ENCODE data around the gene SULT2B1. TPM values are rescaled to one million over a fixed set of nuclear protein-coding genes. Genes with fewer than 3 reads are reported as not detected.

SULT2B1 gene
- total RNA-seq, 2 experiments from 2014 or later: not detected

GRCh38 chr19:48540110-48540509 is 11.9 kb upstream of the SULT2B1 start:
- H3K4me1 ChIP-seq (ENCODE audit: insufficient read depth, low read length, poor library complexity, severe bottlenecking): no peaks in the 10 kb centered on the region
- intact Hi-C loops (cut with micrococcal nuclease; ENCODE audit: unreplicated experiment): no loop called here
- no peak overlapping the region for H3K27ac ChIP-seq (ENCODE audit: low read depth, low read length, poor library complexity, severe bottlenecking)
- no peak overlapping the region for H3K4me3 ChIP-seq (ENCODE audit: low read depth, low read length, poor library complexity, severe bottlenecking)
- H3K9me3 ChIP-seq (ENCODE audit: low read length): no peaks in the 10 kb centered on the region
- no peak overlapping the region for H2AFZ ChIP-seq (ENCODE audit: low read length)
- no peak for DNase-seq (ENCODE audit: low spot score)
- no peaks in the 10 kb centered on the region for H3K36me3 ChIP-seq (ENCODE audit: insufficient read depth, low read length)
- no peaks in the 10 kb centered on the region for H3K79me2 ChIP-seq (ENCODE audit: insufficient read depth, low read depth, low read length)
- POLR2A ChIA-PET: interaction anchor here (0.7 kb wide), 1 partner anchor 11 kb away, joined by 3 read pairs; no protein-coding TSS in a partner anchor
- H3K9me2 ChIP-seq (ENCODE audit: insufficient read depth, low read length): no peaks in the 10 kb centered on the region
- no peaks in the 10 kb centered on the region for H4K20me1 ChIP-seq (ENCODE audit: insufficient read depth, low read length)
- no peak for TF ChIP-seq CTCF (conservative IDR thresholded peaks at IDR 0.05; ENCODE audit: low read length)
- TF ChIP-seq EZH2phosphoT487 (IDR thresholded peaks at IDR 0.05; ENCODE audit: borderline replicate concordance, low read depth, low read length): no peak
- H3K4me2 ChIP-seq (ENCODE audit: low read length): no peak overlapping the region
- no TSS peak for BruUV-seq (replicated peaks)
- CTCF ChIA-PET (ENCODE audit: unreplicated experiment): no interaction called here

GRCh38 chr19:48541813-48542212 is 10.2 kb upstream of the SULT2B1 start:
- BruUV-seq (replicated peaks): no TSS peak
- ChIA-PET POLR2A (interaction anchor here (0.5 kb wide), 1 partner anchor 192 kb away, joined by 3 read pairs; no protein-coding TSS in a partner anchor), CTCF (ENCODE audit: unreplicated experiment) (no interaction called here)
- Histone ChIP-seq H3K4me1 (ENCODE audit: insufficient read depth, low read length, poor library complexity, severe bottlenecking) (no peaks in the 10 kb centered on the region), H2AFZ (ENCODE audit: low read length) (no peak overlapping the region), H4K20me1 (ENCODE audit: insufficient read depth, low read length) (no peaks in the 10 kb centered on the region), H3K9me2 (ENCODE audit: insufficient read depth, low read length) (no peaks in the 10 kb centered on the region), H3K79me2 (ENCODE audit: insufficient read depth, low read depth, low read length) (no peaks in the 10 kb centered on the region), H3K36me3 (ENCODE audit: insufficient read depth, low read length) (no peaks in the 10 kb centered on the region), H3K4me2 (ENCODE audit: low read length) (no peak overlapping the region), H3K4me3 (ENCODE audit: low read depth, low read length, poor library complexity, severe bottlenecking) (no peak overlapping the region), H3K9me3 (ENCODE audit: low read length) (no peaks in the 10 kb centered on the region), H3K27ac (ENCODE audit: low read depth, low read length, poor library complexity, severe bottlenecking) (no peak overlapping the region)
- no peak for DNase-seq (ENCODE audit: low spot score)
- no peak for TF ChIP-seq CTCF (conservative IDR thresholded peaks at IDR 0.05; ENCODE audit: low read length)
- TF ChIP-seq EZH2phosphoT487 (IDR thresholded peaks at IDR 0.05; ENCODE audit: borderline replicate concordance, low read depth, low read length): no peak
- intact Hi-C loops (cut with micrococcal nuclease; ENCODE audit: unreplicated experiment): no loop called here

- BruUV-seq (replicated peaks): no TSS peak
- Histone ChIP-seq H3K9me3 (ENCODE audit: low read length) (no peaks in the 10 kb centered on the region), H3K4me2 (ENCODE audit: low read length) (no peak overlapping the region), H3K79me2 (ENCODE audit: insufficient read depth, low read depth, low read length) (no peaks in the 10 kb centered on the region), H3K27ac (ENCODE audit: low read depth, low read length, poor library complexity, severe bottlenecking) (no peak overlapping the region), H2AFZ (ENCODE audit: low read length) (no peak overlapping the region), H3K4me1 (ENCODE audit: insufficient read depth, low read length, poor library complexity, severe bottlenecking) (no peaks in the 10 kb centered on the region), H3K36me3 (ENCODE audit: insufficient read depth, low read length) (no peaks in the 10 kb centered on the region), H3K4me3 (ENCODE audit: low read depth, low read length, poor library complexity, severe bottlenecking) (no peak overlapping the region), H3K9me2 (ENCODE audit: insufficient read depth, low read length) (no peaks in the 10 kb centered on the region), H4K20me1 (ENCODE audit: insufficient read depth, low read length) (no peaks in the 10 kb centered on the region)
- ChIA-PET CTCF (ENCODE audit: unreplicated experiment) (no interaction called here), POLR2A (no interaction called here)
- DNase-seq (ENCODE audit: low spot score): no peak
- TF ChIP-seq EZH2phosphoT487 (IDR thresholded peaks at IDR 0.05; ENCODE audit: borderline replicate concordance, low read depth, low read length): no peak
- intact Hi-C loops (cut with micrococcal nuclease; ENCODE audit: unreplicated experiment): no loop called here
These were observed 8.8 kb upstream of the SULT2B1 start for GRCh38 chr19:48543121-48543710.
